Transverse colon (tissue), 4 donors: ENCODE measurements around the gene DZIP3.

ENCODE experiments used
- EP300 ChIP-seq: sonication (generic); formaldehyde crosslinking; IDR thresholded peaks from one replicate; pipeline ENCODE4 v1.6.1; 2017; ENCODE audit warnings: antibody characterized with exemption, low read depth
- POLR2A ChIP-seq: fragments of 450-650 bp; IDR thresholded peaks from one replicate; pipeline ENCODE4 v1.6.1; 2016; ENCODE audit warnings: antibody characterized with exemption, mild to moderate bottlenecking, moderate library complexity
- POLR2AphosphoS5 ChIP-seq, 3 donors: sonication (generic); formaldehyde crosslinking; IDR thresholded peaks; one replicate each; pipeline ENCODE4 v1.6.1; 2016; ENCODE audit warnings: antibody characterized with exemption in 3 of 3
- TF ChIP-seq, protein P1 (sequence below), 5 experiments: fragments of 200-600 bp in 3 of 5; fragments of 450-650 bp in 2 of 5; sonication (generic) in 3 of 5; IDR thresholded peaks; 1 replicate in 2 of 5; 2 replicates in 3 of 5; pipeline ENCODE4 v1.5.1; 2016 to 2017; ENCODE audit warnings: antibody characterized with exemption in 5 of 5, inconsistent platforms in 3 of 5, mild to moderate bottlenecking in 2 of 5, moderate library complexity in 1 of 5

DNA sequence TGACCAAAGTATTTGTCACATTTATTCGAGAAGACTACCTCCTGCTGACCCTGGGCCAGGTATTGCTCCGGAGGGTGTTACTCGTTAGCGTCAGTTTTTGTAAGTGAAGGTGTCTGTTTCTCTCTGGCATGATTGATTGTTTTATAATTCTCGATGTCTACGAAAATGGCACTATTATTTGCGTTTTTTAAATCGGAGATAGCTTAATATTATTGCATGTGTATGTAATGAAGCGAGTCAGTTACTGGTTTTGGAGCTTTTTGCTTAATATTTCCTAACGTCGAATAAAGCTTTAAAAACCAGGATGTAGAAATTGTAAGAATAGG, 439 bp downstream of the DZIP3 start:
- TF ChIP-seq POLR2A (no peak), POLR2AphosphoS5 (IDR thresholded peaks at IDR 0.05) (no peak), EP300 (no peak)
- TF ChIP-seq, protein P1, sequence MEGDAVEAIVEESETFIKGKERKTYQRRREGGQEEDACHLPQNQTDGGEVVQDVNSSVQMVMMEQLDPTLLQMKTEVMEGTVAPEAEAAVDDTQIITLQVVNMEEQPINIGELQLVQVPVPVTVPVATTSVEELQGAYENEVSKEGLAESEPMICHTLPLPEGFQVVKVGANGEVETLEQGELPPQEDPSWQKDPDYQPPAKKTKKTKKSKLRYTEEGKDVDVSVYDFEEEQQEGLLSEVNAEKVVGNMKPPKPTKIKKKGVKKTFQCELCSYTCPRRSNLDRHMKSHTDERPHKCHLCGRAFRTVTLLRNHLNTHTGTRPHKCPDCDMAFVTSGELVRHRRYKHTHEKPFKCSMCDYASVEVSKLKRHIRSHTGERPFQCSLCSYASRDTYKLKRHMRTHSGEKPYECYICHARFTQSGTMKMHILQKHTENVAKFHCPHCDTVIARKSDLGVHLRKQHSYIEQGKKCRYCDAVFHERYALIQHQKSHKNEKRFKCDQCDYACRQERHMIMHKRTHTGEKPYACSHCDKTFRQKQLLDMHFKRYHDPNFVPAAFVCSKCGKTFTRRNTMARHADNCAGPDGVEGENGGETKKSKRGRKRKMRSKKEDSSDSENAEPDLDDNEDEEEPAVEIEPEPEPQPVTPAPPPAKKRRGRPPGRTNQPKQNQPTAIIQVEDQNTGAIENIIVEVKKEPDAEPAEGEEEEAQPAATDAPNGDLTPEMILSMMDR (IDR thresholded peaks at IDR 0.05) = peak in 1 of 5 experiments; percentile 1
